GM06990 (cell line): ENCODE results near the gene SLC44A1.

Experiments
- DNase-seq: peaks from one replicate; pipeline ENCODE4 v3.0.0-alpha.2; 2011; ENCODE audit not compliant: insufficient read length; ENCODE audit errors: extremely low read depth
- H3K27me3 ChIP-seq: replicated peaks from 2 replicates; pipeline ENCODE4 v1.6.0; 2011; ENCODE audit warnings: low read length; ENCODE audit not compliant: control insufficient read depth, insufficient read depth
- H3K36me3 ChIP-seq: 2 replicates; pipeline ENCODE4 v1.5.1; 2011; ENCODE audit warnings: low read length; ENCODE audit not compliant: control insufficient read depth, insufficient read depth
- H3K4me3 ChIP-seq: replicated peaks from 2 replicates; pipeline ENCODE4 v1.5.1; 2011; ENCODE audit warnings: low read depth, mild to moderate bottlenecking, control low read depth, low read length
- TF ChIP-seq, protein P1 (sequence below): IDR thresholded peaks from 2 replicates; pipeline ENCODE4 v1.5.1; 2011; ENCODE audit warnings: low read length, control low read depth, mild to moderate bottlenecking, inconsistent platforms; ENCODE audit not compliant: insufficient read depth, poor library complexity, severe bottlenecking

SLC44A1 gene

DNA sequence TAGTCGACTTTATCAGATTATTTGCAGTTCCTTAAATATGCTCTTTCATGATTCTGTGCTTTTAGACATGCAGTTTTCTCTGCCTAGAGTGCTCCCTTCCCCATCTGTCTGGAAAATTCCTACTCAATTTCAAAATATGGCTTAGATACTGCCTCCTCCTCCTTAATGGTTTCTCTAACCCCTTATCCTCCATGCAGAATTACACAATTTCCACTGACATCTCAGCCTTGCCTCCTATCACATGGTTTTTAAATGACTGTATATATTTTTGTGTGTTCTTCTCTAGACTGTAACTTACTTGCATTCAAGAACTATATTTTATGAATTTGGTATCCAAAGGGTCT is 85.2 kb downstream of the SLC44A1 start:
- Histone ChIP-seq H3K36me3 (no peaks in the 10 kb centered on the region), H3K4me3 (no peak overlapping the region), H3K27me3 (no peaks in the 10 kb centered on the region)
- TF ChIP-seq, protein P1, sequence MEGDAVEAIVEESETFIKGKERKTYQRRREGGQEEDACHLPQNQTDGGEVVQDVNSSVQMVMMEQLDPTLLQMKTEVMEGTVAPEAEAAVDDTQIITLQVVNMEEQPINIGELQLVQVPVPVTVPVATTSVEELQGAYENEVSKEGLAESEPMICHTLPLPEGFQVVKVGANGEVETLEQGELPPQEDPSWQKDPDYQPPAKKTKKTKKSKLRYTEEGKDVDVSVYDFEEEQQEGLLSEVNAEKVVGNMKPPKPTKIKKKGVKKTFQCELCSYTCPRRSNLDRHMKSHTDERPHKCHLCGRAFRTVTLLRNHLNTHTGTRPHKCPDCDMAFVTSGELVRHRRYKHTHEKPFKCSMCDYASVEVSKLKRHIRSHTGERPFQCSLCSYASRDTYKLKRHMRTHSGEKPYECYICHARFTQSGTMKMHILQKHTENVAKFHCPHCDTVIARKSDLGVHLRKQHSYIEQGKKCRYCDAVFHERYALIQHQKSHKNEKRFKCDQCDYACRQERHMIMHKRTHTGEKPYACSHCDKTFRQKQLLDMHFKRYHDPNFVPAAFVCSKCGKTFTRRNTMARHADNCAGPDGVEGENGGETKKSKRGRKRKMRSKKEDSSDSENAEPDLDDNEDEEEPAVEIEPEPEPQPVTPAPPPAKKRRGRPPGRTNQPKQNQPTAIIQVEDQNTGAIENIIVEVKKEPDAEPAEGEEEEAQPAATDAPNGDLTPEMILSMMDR, result no peak
- DNase-seq, result no peak

DNA sequence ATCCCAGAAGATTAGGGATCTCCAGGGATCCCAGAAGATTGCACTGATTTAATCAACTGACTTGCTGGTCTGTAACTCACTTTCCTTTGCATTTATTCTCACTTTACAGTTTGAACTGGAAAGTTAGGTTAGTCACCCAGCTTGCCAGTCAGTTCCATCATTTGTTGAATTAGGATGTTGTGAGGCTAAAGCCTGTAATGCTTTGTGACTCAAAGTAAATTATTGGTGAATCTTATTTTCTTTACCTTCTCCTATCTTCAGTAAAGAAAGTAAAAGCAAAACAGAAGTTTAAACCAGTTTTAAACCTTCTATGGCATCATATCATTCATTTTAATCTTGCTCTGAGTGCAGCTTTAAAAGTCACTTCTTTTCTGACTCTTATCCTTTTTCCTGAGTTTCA is 85.8 kb downstream of the SLC44A1 start:
- DNase-seq, result no peak
- H3K27me3 ChIP-seq, result no peaks in the 10 kb centered on the region
- no peak overlapping the region for H3K4me3 ChIP-seq
- TF ChIP-seq, protein P1, result no peak
- no peaks in the 10 kb centered on the region for H3K36me3 ChIP-seq

DNA sequence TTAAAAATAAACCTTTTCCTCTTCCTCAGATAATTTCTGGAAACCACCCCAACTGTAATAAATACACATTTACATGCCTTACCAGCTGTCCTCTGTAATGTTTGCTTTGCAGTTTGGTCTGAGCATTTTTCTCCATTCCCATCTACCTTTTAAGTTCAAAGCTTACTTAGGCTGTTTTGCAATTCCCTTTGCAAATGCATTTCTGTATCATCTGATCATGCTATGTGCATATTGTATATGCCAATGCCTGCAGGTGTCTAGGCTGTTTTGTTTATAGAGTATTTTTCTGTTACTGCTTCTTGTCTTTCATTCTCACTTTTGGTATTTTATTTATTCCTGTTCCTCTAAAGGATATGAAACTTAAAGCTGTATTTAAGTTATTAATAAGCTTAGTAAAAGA is 86.3 kb downstream of the SLC44A1 start:
- TF ChIP-seq, protein P1, result no peak

DNA sequence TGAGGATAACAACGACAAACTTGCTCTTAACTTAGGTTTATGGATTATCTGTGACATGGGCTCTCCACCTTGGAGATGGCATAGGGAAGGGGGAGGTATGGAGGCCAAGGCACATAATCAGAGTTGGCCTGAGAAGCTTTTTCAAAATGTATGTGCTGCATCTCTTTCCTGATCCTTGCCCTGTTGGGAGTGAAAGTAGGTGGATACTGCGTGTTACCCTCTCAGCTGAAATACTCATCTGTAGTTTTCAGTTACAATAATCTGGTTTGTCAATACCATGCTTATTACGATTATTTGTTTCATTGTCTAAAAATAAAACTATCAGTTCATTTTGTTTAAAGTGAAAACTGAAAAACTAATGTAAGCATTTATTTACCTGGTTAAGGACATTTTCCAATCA is 86.7 kb downstream of the SLC44A1 start:
- TF ChIP-seq, protein P1, result no peak
- Histone ChIP-seq H3K4me3 (no peak overlapping the region), H3K27me3 (no peaks in the 10 kb centered on the region), H3K36me3 (no peaks in the 10 kb centered on the region)
- DNase-seq, result no peak

More for the DNA sequence above, 86.3 kb downstream of the SLC44A1 start:
- no peak for DNase-seq
- Histone ChIP-seq H3K36me3 (no peaks in the 10 kb centered on the region), H3K27me3 (no peaks in the 10 kb centered on the region), H3K4me3 (no peak overlapping the region)

DNA sequence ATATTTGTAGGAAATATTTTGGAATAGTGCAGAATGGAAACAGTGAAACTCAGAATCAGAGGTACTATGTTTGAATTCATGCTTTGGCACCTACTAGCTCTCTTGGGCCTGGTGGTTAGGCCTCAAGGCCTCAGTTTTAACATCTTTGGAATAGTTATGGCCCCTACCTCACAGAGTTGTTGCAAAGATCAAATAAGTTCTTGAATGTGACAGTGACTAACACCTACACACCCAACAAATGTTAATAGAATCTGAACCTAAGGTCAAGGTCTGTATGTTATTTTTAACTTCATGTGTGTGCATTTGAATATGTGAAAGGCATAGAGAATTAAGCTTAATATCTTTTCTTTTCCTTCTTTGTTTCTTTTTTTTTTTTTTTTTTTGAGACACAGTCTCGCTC is 87.3 kb downstream of the SLC44A1 start:
- no peaks in the 10 kb centered on the region for H3K27me3 ChIP-seq
- H3K4me3 ChIP-seq, result no peak overlapping the region
- H3K36me3 ChIP-seq, result no peaks in the 10 kb centered on the region
- no peak for DNase-seq
- TF ChIP-seq, protein P1, result no peak

DNA sequence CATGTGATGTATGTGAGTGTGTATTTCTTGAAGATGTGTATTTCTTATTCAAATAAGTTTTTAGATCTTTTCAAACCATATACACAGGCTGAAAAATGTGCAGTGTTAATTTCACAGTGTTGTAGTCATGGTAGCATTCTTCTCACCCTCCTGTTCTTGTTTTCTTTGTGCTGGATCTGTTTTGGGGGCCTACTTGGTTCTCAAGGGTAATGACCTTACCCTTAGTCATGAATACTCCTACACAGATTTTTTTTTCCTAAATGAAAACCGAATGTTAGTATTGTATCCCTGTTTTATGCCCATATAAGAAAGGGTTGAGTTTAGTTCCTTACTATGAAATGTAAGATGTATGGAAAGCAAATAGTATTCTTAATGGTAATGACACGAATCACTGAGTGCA is 88.0 kb downstream of the SLC44A1 start:
- no peaks in the 10 kb centered on the region for H3K36me3 ChIP-seq
- TF ChIP-seq, protein P1, result no peak
- H3K4me3 ChIP-seq, result no peak overlapping the region
- no peak for DNase-seq
- H3K27me3 ChIP-seq, result no peaks in the 10 kb centered on the region
